ENCODE results near the gene BOK. TPM values are rescaled to one million over a fixed set of nuclear protein-coding genes. Genes with fewer than 3 reads are reported as not detected.

Gene BOK
- total RNA-seq (2016; rRNA removed; fragmentation: Illumina TruSeq; extraction: Trizol) = 30.2 and 35.5 TPM in 2 replicates
- 22.2 and 23.9 TPM in 2 replicates for total RNA-seq (2016; cell fraction: cytosol; rRNA removed; fragmentation: Illumina TruSeq; extraction: Trizol; ENCODE audit: low read depth)
- total RNA-seq (2016; cell fraction: insoluble cytoplasmic fraction; rRNA removed; fragmentation: Illumina TruSeq; extraction: Trizol) = 28.1 and 36.4 TPM in 2 replicates
- total RNA-seq (2016; cell fraction: membrane; rRNA removed; fragmentation: Illumina TruSeq; extraction: Trizol) = 58.8 and 67.3 TPM in 2 replicates
- 18.8 and 20.8 TPM in 2 replicates for total RNA-seq (2016; cell fraction: nucleus; rRNA removed; fragmentation: Illumina TruSeq; extraction: Trizol)
- polyA plus RNA-seq (2011; rRNA removed) = 39.2 and 58.1 TPM in 2 replicates
- 49.3 and 71.9 TPM in 2 replicates for polyA plus RNA-seq (2011; cell fraction: cytosol; rRNA removed)
- 101 and 104 TPM in 2 replicates for polyA plus RNA-seq (2011; cell fraction: nucleus; rRNA removed)
- 43.9 and 55.3 TPM in 2 replicates for polyA plus RNA-seq (2012)
- polyA plus RNA-seq (2016; cell fraction: cytosol; fragmentation: Illumina TruSeq; extraction: Trizol; ENCODE audit: low read depth) = 28.1 and 33.7 TPM in 2 replicates
- polyA plus RNA-seq (2016; cell fraction: insoluble cytoplasmic fraction; fragmentation: Illumina TruSeq; extraction: Trizol; ENCODE audit: low read depth) = 37.9 and 46.1 TPM in 2 replicates
- polyA plus RNA-seq (2016; cell fraction: membrane; fragmentation: Illumina TruSeq; extraction: Trizol; ENCODE audit: low read depth) = 64.2 and 66.8 TPM in 2 replicates
- polyA plus RNA-seq (2016; cell fraction: nucleus; fragmentation: Illumina TruSeq; extraction: Trizol; ENCODE audit: insufficient read depth, low read depth) = 41.2 and 42.5 TPM in 2 replicates
- 10.1 and 74.6 TPM in 2 replicates for polyA minus RNA-seq (2011; rRNA and poly(A)+ RNA removed; ENCODE audit: low replicate concordance)
- polyA minus RNA-seq (2011; cell fraction: cytosol; rRNA and poly(A)+ RNA removed) = 39.7 and 41.5 TPM in 2 replicates
- polyA minus RNA-seq (2011; cell fraction: nucleus; rRNA and poly(A)+ RNA removed) = 9.9 and 12.7 TPM in 2 replicates
- Bru-seq, nascent RNA = percentile 61 among the genes with signal in this experiment
- percentile 78 among the genes with signal in this experiment for BruChase-seq, experiment 1, labeled RNA remaining after a 6-hour chase
- BruChase-seq, experiment 2, labeled RNA remaining after a 2-hour chase = percentile 69 among the genes with signal in this experiment
- long read RNA-seq, experiment 1, transcript BOK-201 (5 exons, 2,657 nt) = major isoform, 11 of 47 reads
- long read RNA-seq, experiment 1, partial matches to known transcripts = 18 of 47 reads
- long read RNA-seq, experiment 1, other reads (novel, unspliced or antisense) = 18 of 47 reads
- long read RNA-seq, experiment 2, transcript BOK-201 (5 exons, 2,657 nt) = major isoform, 31 of 161 reads
- long read RNA-seq, experiment 2, partial matches to known transcripts = 52 of 161 reads
- long read RNA-seq, experiment 2, other reads (novel, unspliced or antisense) = 78 of 161 reads

DNA sequence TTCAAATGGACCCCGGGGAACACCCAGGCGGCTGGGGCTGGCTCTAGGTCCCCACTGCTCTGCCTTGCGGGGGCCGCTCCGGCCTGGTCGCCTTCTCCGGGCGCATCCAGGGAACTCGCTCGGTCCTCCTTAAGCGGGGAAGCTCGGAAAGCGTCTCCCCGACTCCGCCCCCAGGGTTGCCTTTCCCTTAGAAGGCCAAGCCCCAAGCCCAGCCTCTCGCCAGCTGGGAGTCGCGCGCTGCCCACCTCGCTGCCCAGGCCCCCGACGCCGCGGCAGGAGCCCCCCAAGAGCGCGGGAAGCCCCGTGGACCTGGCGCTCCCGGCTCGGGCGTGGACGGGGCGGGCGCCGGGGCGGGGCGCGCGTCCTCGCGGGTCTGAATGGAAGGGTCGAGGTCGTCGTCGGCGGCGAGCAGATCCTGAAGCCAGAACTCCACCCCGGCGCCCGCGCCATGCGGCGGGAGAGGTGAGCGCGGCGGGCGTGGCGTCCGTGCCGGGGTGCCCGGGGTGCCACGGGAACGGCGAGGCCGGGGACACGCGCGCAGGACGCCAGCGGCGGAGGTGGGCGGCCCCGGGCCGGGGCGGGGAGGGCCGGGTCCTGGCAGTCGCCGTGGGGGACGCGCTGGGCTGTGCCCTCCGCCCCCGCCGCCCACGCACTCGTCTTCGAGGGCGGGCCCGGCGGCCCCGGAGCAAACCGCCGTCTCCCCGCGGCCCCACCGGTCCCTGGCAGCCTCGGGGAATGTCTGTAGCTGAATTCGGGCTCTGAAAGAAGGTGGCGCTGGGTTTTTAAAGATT lies at the start of gene BOK:
Gene BOK, plus strand, starts transcription at position 214 of the 791 bp plus-strand sequence. CDS start 739 bp downstream, outside the sequence.
- BruUV-seq (replicated peaks) = no TSS peak
- ATAC-seq = peak; percentile 60
- WGBS (ENCODE audit: low lambda C conversion rate) = 0% methylated on average over 48 of the region's 98 CpGs
- peak; percentile 73 for DNase-seq (ENCODE audit: low spot score)
- peak within 1 kb of the TSS; percentile 53 for H3K27ac ChIP-seq (ENCODE audit: extremely low read length, insufficient read depth, low read length)
- FAIRE-seq = peak; percentile 23
- H3K9ac ChIP-seq (ENCODE audit: insufficient read depth, low read depth, low read length) = peak within 1 kb of the TSS; percentile 79
- ChIA-PET CTCF (ENCODE audit: low intra/inter-chr PET ratio, low total read pairs) (no interaction called here), POLR2A (interaction anchor here (0.5 to 2.9 kb wide), 10 partner anchors 9 to 339 kb away, joined by 3 to 14 read pairs (median 5); partner anchors contain the start of genes ATG4B, STK25 and THAP4)
- H4K20me1 ChIP-seq (ENCODE audit: insufficient read depth, low read length) = peaks cover 13% of the 10 kb centered on the region; the same call in 1 of the 2 replicates
- peak within 1 kb of the TSS; percentile 85 to 93 (median 86) for H3K4me3 ChIP-seq (replicated peaks in 1 of 3; ENCODE audit: insufficient read depth in 1 of 3, low read depth in 2 of 3, low read length in 3 of 3)
- in situ Hi-C loops (cut with HindIII; ENCODE audit: extremely low pct_ligation_motif_present, low pct_unique_long_range_greater_than_20kb) = no loop called here
- peaks cover 18% of the 10 kb centered on the region for H3K79me2 ChIP-seq (ENCODE audit: insufficient read depth, low read length)
- H2AFZ ChIP-seq (ENCODE audit: low read length) = peak within 1 kb of the TSS; percentile 65
- H3K4me2 ChIP-seq (ENCODE audit: low read depth, low read length) = peak within 1 kb of the TSS; percentile 92
- H3K9me3 ChIP-seq (ENCODE audit: low read length) = no peaks in the 10 kb centered on the region
- H3K36me3 ChIP-seq (replicated peaks in 1 of 2; ENCODE audit: control insufficient read depth in 1 of 2, insufficient read depth in 2 of 2, low read length in 2 of 2) = peaks cover 12 to 15% of the 10 kb centered on the region in 2 experiments; a peak in 4 of 5 replicates
- peaks cover 63% of the 10 kb centered on the region for H3K4me1 ChIP-seq (ENCODE audit: insufficient read depth, low read length)
- intact Hi-C loops (cut with micrococcal nuclease; ENCODE audit: unreplicated experiment) = no loop called here
- H3K27me3 ChIP-seq (ENCODE audit: control insufficient read depth in 1 of 2, insufficient read depth in 2 of 2, low read length in 2 of 2) = no peaks in the 10 kb centered on the region; a peak in 1 of 5 replicates
- TF ChIP-seq ZNF546 (CRISPR knock-in tag; conservative IDR thresholded peaks at IDR 0.05) = no peak; the same call in 1 of the 2 replicates
- TF ChIP-seq ZNF383 (CRISPR knock-in tag; IDR thresholded peaks at IDR 0.05; ENCODE audit: borderline replicate concordance) = no peak
- no peak for TF ChIP-seq PAWR (CRISPR knock-in tag; IDR thresholded peaks at IDR 0.05; ENCODE audit: borderline replicate concordance)
- TF ChIP-seq MEIS2 (CRISPR knock-in tag; IDR thresholded peaks at IDR 0.05) = no peak
- no peak for TF ChIP-seq GTF2F1 (IDR thresholded peaks at IDR 0.05; ENCODE audit: low read length)
- no peak for TF ChIP-seq MYPOP (CRISPR knock-in tag; IDR thresholded peaks at IDR 0.05)
- TF ChIP-seq ZNF331 (CRISPR knock-in tag; IDR thresholded peaks at IDR 0.05) = no peak
- no peak for TF ChIP-seq ZNF784 (CRISPR knock-in tag; IDR thresholded peaks at IDR 0.05; ENCODE audit: borderline replicate concordance)
- no peak for TF ChIP-seq SP2 (CRISPR knock-in tag; IDR thresholded peaks at IDR 0.05)
- no peak for TF ChIP-seq ELF4 (CRISPR knock-in tag; IDR thresholded peaks at IDR 0.05; ENCODE audit: borderline replicate concordance)
- TF ChIP-seq ZSCAN25 (CRISPR knock-in tag; IDR thresholded peaks at IDR 0.05) = no peak
- no peak for TF ChIP-seq FOXA1 (IDR thresholded peaks at IDR 0.05)
- TF ChIP-seq FOXA1 (CRISPR knock-in tag; IDR thresholded peaks at IDR 0.05) = no peak
- TF ChIP-seq, protein P1, sequence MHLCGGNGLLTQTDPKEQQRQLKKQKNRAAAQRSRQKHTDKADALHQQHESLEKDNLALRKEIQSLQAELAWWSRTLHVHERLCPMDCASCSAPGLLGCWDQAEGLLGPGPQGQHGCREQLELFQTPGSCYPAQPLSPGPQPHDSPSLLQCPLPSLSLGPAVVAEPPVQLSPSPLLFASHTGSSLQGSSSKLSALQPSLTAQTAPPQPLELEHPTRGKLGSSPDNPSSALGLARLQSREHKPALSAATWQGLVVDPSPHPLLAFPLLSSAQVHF (CRISPR knock-in tag; IDR thresholded peaks at IDR 0.05) = no peak
- TF ChIP-seq, protein P2, sequence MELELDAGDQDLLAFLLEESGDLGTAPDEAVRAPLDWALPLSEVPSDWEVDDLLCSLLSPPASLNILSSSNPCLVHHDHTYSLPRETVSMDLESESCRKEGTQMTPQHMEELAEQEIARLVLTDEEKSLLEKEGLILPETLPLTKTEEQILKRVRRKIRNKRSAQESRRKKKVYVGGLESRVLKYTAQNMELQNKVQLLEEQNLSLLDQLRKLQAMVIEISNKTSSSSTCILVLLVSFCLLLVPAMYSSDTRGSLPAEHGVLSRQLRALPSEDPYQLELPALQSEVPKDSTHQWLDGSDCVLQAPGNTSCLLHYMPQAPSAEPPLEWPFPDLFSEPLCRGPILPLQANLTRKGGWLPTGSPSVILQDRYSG (CRISPR knock-in tag; IDR thresholded peaks at IDR 0.05) = 0 out of 2 replicates have a peak, but pooled peaks have one; percentile 34
